Ovary (tissue), 3 donors: ENCODE results near the gene NUCB1.
"Not testable (repeated sequence)": the region's sequence is repeated elsewhere in the genome, so short reads cannot be mapped to it uniquely, and the experiment has no call there.

Experiments used
- POLR2A ChIP-seq: fragments of 450-650 bp; IDR thresholded peaks from one replicate; pipeline ENCODE4 v1.6.1; 2017; ENCODE audit warnings: antibody characterized with exemption, mild to moderate bottlenecking, moderate library complexity
- TF ChIP-seq, protein P1 (sequence below), 3 donors: fragments of 450-650 bp in 2 of 3; fragments of 200-600 bp in 1 of 3; IDR thresholded peaks; one replicate each; pipeline versions ENCODE4 v1.5.1 to v1.8.0; 2016 to 2022; ENCODE audit warnings: antibody characterized with exemption in 3 of 3, mild to moderate bottlenecking in 1 of 3
- donor health status: DM: no; HTN: no; CAD: no.

DNA sequence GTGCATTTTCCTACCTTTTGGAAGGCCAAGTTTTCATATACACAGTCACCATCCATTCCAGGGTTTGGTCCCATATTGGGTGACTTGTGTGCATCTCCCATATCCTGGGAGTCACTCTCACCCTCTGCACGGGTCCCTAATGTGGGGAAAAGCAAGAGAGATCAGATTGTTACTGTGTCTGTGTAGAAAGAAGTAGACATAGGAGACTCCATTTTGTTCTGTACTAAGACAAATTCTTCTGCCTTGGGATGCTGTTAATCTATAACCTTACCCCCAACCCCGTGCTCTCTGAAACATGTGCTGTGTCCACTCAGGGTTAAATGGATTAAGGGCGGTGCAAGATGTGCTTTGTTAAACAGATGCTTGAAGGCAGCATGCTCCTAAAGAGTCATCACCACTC is 10.6 kb upstream of the NUCB1 start:
- TF ChIP-seq, protein P1, sequence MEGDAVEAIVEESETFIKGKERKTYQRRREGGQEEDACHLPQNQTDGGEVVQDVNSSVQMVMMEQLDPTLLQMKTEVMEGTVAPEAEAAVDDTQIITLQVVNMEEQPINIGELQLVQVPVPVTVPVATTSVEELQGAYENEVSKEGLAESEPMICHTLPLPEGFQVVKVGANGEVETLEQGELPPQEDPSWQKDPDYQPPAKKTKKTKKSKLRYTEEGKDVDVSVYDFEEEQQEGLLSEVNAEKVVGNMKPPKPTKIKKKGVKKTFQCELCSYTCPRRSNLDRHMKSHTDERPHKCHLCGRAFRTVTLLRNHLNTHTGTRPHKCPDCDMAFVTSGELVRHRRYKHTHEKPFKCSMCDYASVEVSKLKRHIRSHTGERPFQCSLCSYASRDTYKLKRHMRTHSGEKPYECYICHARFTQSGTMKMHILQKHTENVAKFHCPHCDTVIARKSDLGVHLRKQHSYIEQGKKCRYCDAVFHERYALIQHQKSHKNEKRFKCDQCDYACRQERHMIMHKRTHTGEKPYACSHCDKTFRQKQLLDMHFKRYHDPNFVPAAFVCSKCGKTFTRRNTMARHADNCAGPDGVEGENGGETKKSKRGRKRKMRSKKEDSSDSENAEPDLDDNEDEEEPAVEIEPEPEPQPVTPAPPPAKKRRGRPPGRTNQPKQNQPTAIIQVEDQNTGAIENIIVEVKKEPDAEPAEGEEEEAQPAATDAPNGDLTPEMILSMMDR (IDR thresholded peaks at IDR 0.05) = not testable (repeated sequence)
- not testable (repeated sequence) for TF ChIP-seq POLR2A
